ENCODE data around the gene ADSL.

Gene ADSL

GRCh38 chr22:40397396-40397795 is 51.1 kb downstream of the ADSL start:
- no peaks in the 10 kb centered on the region for H3K9me3 ChIP-seq (ENCODE audit: control insufficient read depth, low read depth, low read length)
- no peak overlapping the region for H3K27ac ChIP-seq (ENCODE audit: low read length)
- H3K9ac ChIP-seq (ENCODE audit: low read length), result no peak overlapping the region
- peaks cover 12% of the 10 kb centered on the region for H3K4me1 ChIP-seq (ENCODE audit: control insufficient read depth, low read depth, low read length)
- H3K36me3 ChIP-seq (ENCODE audit: control insufficient read depth, low read depth, low read length), result peaks cover 8% of the 10 kb centered on the region
- H3K4me3 ChIP-seq (ENCODE audit: low read length), result no peak overlapping the region
- no peaks in the 10 kb centered on the region for H3K27me3 ChIP-seq (ENCODE audit: control insufficient read depth, insufficient read depth, low read length)

- Histone ChIP-seq H3K4me3 (ENCODE audit: low read length) (no peak overlapping the region), H3K27me3 (ENCODE audit: control insufficient read depth, insufficient read depth, low read length) (no peaks in the 10 kb centered on the region), H3K4me1 (ENCODE audit: control insufficient read depth, low read depth, low read length) (peaks cover 12% of the 10 kb centered on the region), H3K36me3 (ENCODE audit: control insufficient read depth, low read depth, low read length) (peaks cover 10% of the 10 kb centered on the region), H3K9me3 (ENCODE audit: control insufficient read depth, low read depth, low read length) (no peaks in the 10 kb centered on the region), H3K9ac (ENCODE audit: low read length) (no peak overlapping the region), H3K27ac (ENCODE audit: low read length) (no peak overlapping the region)
Measured at GRCh38 chr22:40399621-40400020, 53.3 kb downstream of the ADSL start.

- Histone ChIP-seq H3K27ac (ENCODE audit: low read length) (no peak overlapping the region), H3K4me3 (ENCODE audit: low read length) (no peak overlapping the region), H3K9ac (ENCODE audit: low read length) (no peak overlapping the region), H3K9me3 (ENCODE audit: control insufficient read depth, low read depth, low read length) (no peaks in the 10 kb centered on the region), H3K36me3 (ENCODE audit: control insufficient read depth, low read depth, low read length) (peaks cover 10% of the 10 kb centered on the region), H3K4me1 (ENCODE audit: control insufficient read depth, low read depth, low read length) (peaks cover 12% of the 10 kb centered on the region), H3K27me3 (ENCODE audit: control insufficient read depth, insufficient read depth, low read length) (no peaks in the 10 kb centered on the region)
Measured at GRCh38 chr22:40400159-40400558, 53.9 kb downstream of the ADSL start.

- Histone ChIP-seq H3K4me3 (ENCODE audit: low read length) (no peak overlapping the region), H3K36me3 (ENCODE audit: control insufficient read depth, low read depth, low read length) (peaks cover 19% of the 10 kb centered on the region), H3K4me1 (ENCODE audit: control insufficient read depth, low read depth, low read length) (peaks cover 11% of the 10 kb centered on the region), H3K27ac (ENCODE audit: low read length) (no peak overlapping the region), H3K9me3 (ENCODE audit: control insufficient read depth, low read depth, low read length) (no peaks in the 10 kb centered on the region), H3K9ac (ENCODE audit: low read length) (no peak overlapping the region), H3K27me3 (ENCODE audit: control insufficient read depth, insufficient read depth, low read length) (no peaks in the 10 kb centered on the region)
Measured at GRCh38 chr22:40401532-40401931, 55.2 kb downstream of the ADSL start.

GRCh38 chr22:40401981-40402406 is 55.7 kb downstream of the ADSL start:
- no peak overlapping the region for H3K27ac ChIP-seq (ENCODE audit: low read length)
- no peaks in the 10 kb centered on the region for H3K9me3 ChIP-seq (ENCODE audit: control insufficient read depth, low read depth, low read length)
- H3K4me3 ChIP-seq (ENCODE audit: low read length), result no peak overlapping the region
- no peaks in the 10 kb centered on the region for H3K27me3 ChIP-seq (ENCODE audit: control insufficient read depth, insufficient read depth, low read length)
- H3K9ac ChIP-seq (ENCODE audit: low read length), result no peak overlapping the region
- H3K36me3 ChIP-seq (ENCODE audit: control insufficient read depth, low read depth, low read length), result peaks cover 22% of the 10 kb centered on the region
- H3K4me1 ChIP-seq (ENCODE audit: control insufficient read depth, low read depth, low read length), result peaks cover 7% of the 10 kb centered on the region

GRCh38 chr22:40403141-40403540 is 56.8 kb downstream of the ADSL start:
- Histone ChIP-seq H3K27ac (ENCODE audit: low read length) (no peak overlapping the region), H3K9ac (ENCODE audit: low read length) (no peak overlapping the region), H3K27me3 (ENCODE audit: control insufficient read depth, insufficient read depth, low read length) (no peaks in the 10 kb centered on the region), H3K9me3 (ENCODE audit: control insufficient read depth, low read depth, low read length) (no peaks in the 10 kb centered on the region), H3K36me3 (ENCODE audit: control insufficient read depth, low read depth, low read length) (peaks cover 26% of the 10 kb centered on the region), H3K4me3 (ENCODE audit: low read length) (no peak overlapping the region), H3K4me1 (ENCODE audit: control insufficient read depth, low read depth, low read length) (no peaks in the 10 kb centered on the region)

GRCh38 chr22:40403651-40404050 is 57.4 kb downstream of the ADSL start:
- H3K9me3 ChIP-seq (ENCODE audit: control insufficient read depth, low read depth, low read length), result no peaks in the 10 kb centered on the region
- peaks cover 26% of the 10 kb centered on the region for H3K36me3 ChIP-seq (ENCODE audit: control insufficient read depth, low read depth, low read length)
- no peak overlapping the region for H3K9ac ChIP-seq (ENCODE audit: low read length)
- H3K4me1 ChIP-seq (ENCODE audit: control insufficient read depth, low read depth, low read length), result no peaks in the 10 kb centered on the region
- no peaks in the 10 kb centered on the region for H3K27me3 ChIP-seq (ENCODE audit: control insufficient read depth, insufficient read depth, low read length)
- no peak overlapping the region for H3K4me3 ChIP-seq (ENCODE audit: low read length)
- no peak overlapping the region for H3K27ac ChIP-seq (ENCODE audit: low read length)

- Histone ChIP-seq H3K36me3 (ENCODE audit: control insufficient read depth, low read depth, low read length) (peaks cover 35% of the 10 kb centered on the region), H3K27ac (ENCODE audit: low read length) (no peak overlapping the region), H3K4me3 (ENCODE audit: low read length) (no peak overlapping the region)
Measured at GRCh38 chr22:40404251-40405177, 58.2 kb downstream of the ADSL start.

GRCh38 chr22:40405178-40406062 is 59.1 kb downstream of the ADSL start:
- no peak overlapping the region for H3K27ac ChIP-seq (ENCODE audit: low read length)
- H3K27me3 ChIP-seq (ENCODE audit: control insufficient read depth, insufficient read depth, low read length), result no peaks in the 10 kb centered on the region
- no peak overlapping the region for H3K4me3 ChIP-seq (ENCODE audit: low read length)
- no peaks in the 10 kb centered on the region for H3K4me1 ChIP-seq (ENCODE audit: control insufficient read depth, low read depth, low read length)
- H3K9me3 ChIP-seq (ENCODE audit: control insufficient read depth, low read depth, low read length), result no peaks in the 10 kb centered on the region
- no peak overlapping the region for H3K9ac ChIP-seq (ENCODE audit: low read length)
- H3K36me3 ChIP-seq (ENCODE audit: control insufficient read depth, low read depth, low read length), result peaks cover 43% of the 10 kb centered on the region

More at GRCh38 chr22:40404251-40405177, 58.2 kb downstream of the ADSL start:
- no peak overlapping the region for H3K9ac ChIP-seq (ENCODE audit: low read length)
- no peaks in the 10 kb centered on the region for H3K27me3 ChIP-seq (ENCODE audit: control insufficient read depth, insufficient read depth, low read length)
- no peaks in the 10 kb centered on the region for H3K4me1 ChIP-seq (ENCODE audit: control insufficient read depth, low read depth, low read length)
- no peaks in the 10 kb centered on the region for H3K9me3 ChIP-seq (ENCODE audit: control insufficient read depth, low read depth, low read length)

GRCh38 chr22:40406063-40406890 is 60.0 kb downstream of the ADSL start:
- H3K9me3 ChIP-seq (ENCODE audit: control insufficient read depth, low read depth, low read length), result no peaks in the 10 kb centered on the region
- H3K9ac ChIP-seq (ENCODE audit: low read length), result no peak overlapping the region
- no peaks in the 10 kb centered on the region for H3K4me1 ChIP-seq (ENCODE audit: control insufficient read depth, low read depth, low read length)
- H3K27ac ChIP-seq (ENCODE audit: low read length), result no peak overlapping the region
- no peaks in the 10 kb centered on the region for H3K27me3 ChIP-seq (ENCODE audit: control insufficient read depth, insufficient read depth, low read length)
- no peak overlapping the region for H3K4me3 ChIP-seq (ENCODE audit: low read length)
- H3K36me3 ChIP-seq (ENCODE audit: control insufficient read depth, low read depth, low read length), result peaks cover 51% of the 10 kb centered on the region
